ENCODE results near the gene TBCK. TPM values are rescaled to one million over a fixed set of nuclear protein-coding genes. Genes with fewer than 3 reads are reported as not detected.

The TBCK gene
- total RNA-seq, 1 donor from 2014 or later = 16.3 TPM

- Histone ChIP-seq H3K27me3 (ENCODE audit: control insufficient read depth, insufficient read depth, low read length) (no peaks in the 10 kb centered on the region), H3K4me3 (ENCODE audit: low read depth, low read length) (no peak overlapping the region), H3K36me3 (ENCODE audit: control insufficient read depth, insufficient read depth, low read length) (no peaks in the 10 kb centered on the region)
- DNase-seq (ENCODE audit: low read depth) = no peak
- no peak for FAIRE-seq
- TF ChIP-seq CTCF (IDR thresholded peaks at IDR 0.05; ENCODE audit: insufficient read depth, low read length, severe bottlenecking) = no peak
Measured at GRCh38 chr4:106312997-106313522, 2.9 kb downstream of the TBCK start.

- Histone ChIP-seq H3K27me3 (ENCODE audit: control insufficient read depth, insufficient read depth, low read length) (no peaks in the 10 kb centered on the region), H3K36me3 (ENCODE audit: control insufficient read depth, insufficient read depth, low read length) (no peaks in the 10 kb centered on the region), H3K4me3 (ENCODE audit: low read depth, low read length) (no peak overlapping the region)
- FAIRE-seq = no peak
- DNase-seq (ENCODE audit: low read depth) = no peak
- no peak for TF ChIP-seq CTCF (IDR thresholded peaks at IDR 0.05; ENCODE audit: insufficient read depth, low read length, severe bottlenecking)
Measured at GRCh38 chr4:106312377-106312776, 3.6 kb downstream of the TBCK start.

DNA sequence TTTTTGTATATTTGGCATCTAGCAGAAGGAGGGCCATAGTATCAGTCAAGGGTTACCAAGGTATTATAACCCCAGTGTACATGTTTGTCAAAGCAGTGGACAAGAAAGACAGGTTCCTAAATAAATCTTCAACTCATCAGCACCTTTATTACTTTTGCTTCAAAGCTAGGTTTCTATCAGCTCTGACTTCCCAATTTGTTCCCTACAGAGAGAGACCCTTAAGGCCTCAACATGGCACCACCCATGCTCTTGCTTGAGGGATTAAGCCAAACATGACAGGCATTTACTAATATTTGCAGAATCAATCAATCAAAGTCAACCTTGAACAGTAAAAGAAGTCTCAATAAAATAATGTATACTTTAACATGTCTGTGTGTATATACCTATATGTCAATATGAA lies 9.4 kb downstream of the TBCK start:
- TF ChIP-seq CTCF (IDR thresholded peaks at IDR 0.05; ENCODE audit: insufficient read depth, low read length, severe bottlenecking) = no peak
- FAIRE-seq (no peak), DNase-seq (ENCODE audit: low read depth) (no peak)
- H3K4me3 ChIP-seq (ENCODE audit: low read depth, low read length) = no peak overlapping the region
- H3K36me3 ChIP-seq (ENCODE audit: control insufficient read depth, insufficient read depth, low read length) = no peaks in the 10 kb centered on the region
- no peaks in the 10 kb centered on the region for H3K27me3 ChIP-seq (ENCODE audit: control insufficient read depth, insufficient read depth, low read length)

DNA sequence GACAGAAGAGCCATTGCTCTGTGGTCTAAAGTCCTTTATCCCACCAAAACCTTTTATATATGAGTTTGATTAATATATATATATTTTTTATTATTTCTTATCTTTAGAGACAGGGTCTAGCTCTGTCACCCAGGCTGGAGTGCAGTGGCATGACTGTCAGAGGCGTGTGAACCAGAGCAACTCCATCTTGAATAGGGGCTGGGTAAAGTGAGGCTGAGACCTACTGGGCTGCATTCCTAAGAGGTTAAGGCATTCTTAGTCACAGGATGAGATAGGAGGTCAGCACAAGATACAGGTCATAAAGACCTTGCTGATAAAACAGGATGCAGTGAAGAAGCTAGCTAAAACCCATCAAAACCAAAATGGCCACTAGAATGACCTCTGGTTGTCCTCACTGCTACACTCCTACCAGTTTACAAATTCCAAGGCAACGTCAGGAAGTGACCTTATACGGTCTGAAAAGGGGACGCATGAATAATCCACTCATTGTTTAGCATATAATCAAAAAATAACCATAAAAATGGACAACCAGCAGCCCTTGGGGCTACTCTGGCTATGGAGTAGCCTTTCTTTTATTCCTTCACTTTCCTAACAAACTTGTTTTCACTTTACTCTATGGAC lies 10.5 kb downstream of the TBCK start:
- Histone ChIP-seq H3K27me3 (ENCODE audit: control insufficient read depth, insufficient read depth, low read length) (no peaks in the 10 kb centered on the region), H3K36me3 (ENCODE audit: control insufficient read depth, insufficient read depth, low read length) (no peaks in the 10 kb centered on the region), H3K4me3 (ENCODE audit: low read depth, low read length) (no peak overlapping the region)
- FAIRE-seq (peak; percentile 13), DNase-seq (ENCODE audit: low read depth) (peak; percentile 13)
- no peak for TF ChIP-seq CTCF (IDR thresholded peaks at IDR 0.05; ENCODE audit: insufficient read depth, low read length, severe bottlenecking)

- DNase-seq (ENCODE audit: low read depth) (no peak), FAIRE-seq (no peak)
- Histone ChIP-seq H3K36me3 (ENCODE audit: control insufficient read depth, insufficient read depth, low read length) (no peaks in the 10 kb centered on the region), H3K4me3 (ENCODE audit: low read depth, low read length) (no peak overlapping the region), H3K27me3 (ENCODE audit: control insufficient read depth, insufficient read depth, low read length) (no peaks in the 10 kb centered on the region)
- TF ChIP-seq CTCF (IDR thresholded peaks at IDR 0.05; ENCODE audit: insufficient read depth, low read length, severe bottlenecking) = no peak
Measured at GRCh38 chr4:106304632-106305031, 11.4 kb downstream of the TBCK start.

Data from bronchial epithelial cell (primary cell).